GM23338 (cell line): ENCODE results near the gene PPP2R1B. TPM values are rescaled to one million over a fixed set of nuclear protein-coding genes. Genes with fewer than 3 reads are reported as not detected.

Experiments
- ATAC-seq: fragments of 200-7000 bp; cut with Tn5 transposase; 3 replicates; pipeline ENCODE4 v1.9.1; 2020
- DNase-seq: peaks from one replicate; pipeline ENCODE4 v3.0.0-alpha.2; 2015; ENCODE audit warnings: low spot score
- H2AFZ ChIP-seq: fragments of 200-600 bp; sonication (generic); 2 replicates; pipeline ENCODE4 v1.8.0; 2016; ENCODE audit warnings: antibody characterized with exemption, mild to moderate bottlenecking, moderate library complexity
- H3F3A ChIP-seq: fragments of 200-600 bp; sonication (generic); replicated peaks from 2 replicates; pipeline ENCODE4 v1.8.0; 2017; ENCODE audit warnings: antibody characterized with exemption, mixed run types, low read depth
- H3K27ac ChIP-seq: fragments of 200-600 bp; sonication (generic); 2 replicates; pipeline ENCODE4 v1.6.1; 2016; ENCODE audit warnings: low read depth
- H3K27me3 ChIP-seq: fragments of 200-600 bp; sonication (generic); 2 replicates; pipeline ENCODE4 v1.8.0; 2016; ENCODE audit warnings: mild to moderate bottlenecking, mixed run types, moderate library complexity; ENCODE audit not compliant: insufficient read depth
- H3K36me3 ChIP-seq: fragments of 200-600 bp; sonication (generic); 2 replicates; pipeline ENCODE4 v1.8.0; 2016; ENCODE audit warnings: mild to moderate bottlenecking; ENCODE audit not compliant: insufficient read depth
- H3K4me1 ChIP-seq: fragments of 200-600 bp; sonication (generic); 2 replicates; pipeline ENCODE4 v1.8.0; 2016; ENCODE audit warnings: mild to moderate bottlenecking, moderate library complexity; ENCODE audit not compliant: insufficient read depth
- H3K4me2 ChIP-seq: fragments of 200-600 bp; sonication (generic); 2 replicates; pipeline ENCODE4 v1.7.1; 2017; ENCODE audit warnings: mixed run types
- H3K4me3 ChIP-seq: fragments of 200-600 bp; sonication (generic); 2 replicates; pipeline ENCODE4 v1.6.1; 2016; ENCODE audit warnings: mixed run types
- H3K79me2 ChIP-seq: fragments of 200-600 bp; sonication (generic); replicated peaks from 2 replicates; pipeline ENCODE4 v1.8.0; 2017; ENCODE audit warnings: mild to moderate bottlenecking; ENCODE audit not compliant: insufficient read depth
- H3K9me2 ChIP-seq: fragments of 200-600 bp; sonication (generic); 2 replicates; pipeline ENCODE4 v1.8.0; 2017; ENCODE audit not compliant: insufficient read depth
- H4K20me1 ChIP-seq: fragments of 200-600 bp; sonication (generic); replicated peaks from 2 replicates; pipeline ENCODE4 v1.8.0; 2017; ENCODE audit warnings: mild to moderate bottlenecking; ENCODE audit not compliant: insufficient read depth
- H3K27ac Mint-ChIP-seq: 2 replicates; pipeline ENCODE4 v1.8.0; 2020; ENCODE audit warnings: inconsistent platforms, mild to moderate bottlenecking, moderate library complexity, mixed read lengths
- H3K27me3 Mint-ChIP-seq: 3 replicates; pipeline ENCODE4 v1.8.0; 2022; ENCODE audit warnings: low read depth, mild to moderate bottlenecking, moderate library complexity, mixed read lengths, inconsistent platforms; ENCODE audit not compliant: insufficient read depth, poor library complexity
- H3K36me3 Mint-ChIP-seq: 3 replicates; pipeline ENCODE4 v1.8.0; 2021; ENCODE audit warnings: low read depth, mild to moderate bottlenecking, inconsistent platforms, moderate library complexity, mixed read lengths
- H3K4me1 Mint-ChIP-seq: 3 replicates; pipeline ENCODE4 v1.8.0; 2020; ENCODE audit warnings: mild to moderate bottlenecking, inconsistent platforms, mixed read lengths
- H3K4me3 Mint-ChIP-seq: 3 replicates; pipeline ENCODE4 v1.8.0; 2021; ENCODE audit warnings: moderate library complexity, mild to moderate bottlenecking, inconsistent platforms, mixed read lengths
- H3K9me3 Mint-ChIP-seq: 3 replicates; pipeline ENCODE4 v1.8.0; 2020; ENCODE audit warnings: moderate library complexity, mild to moderate bottlenecking, inconsistent platforms, mixed read lengths
- CREB1 ChIP-seq: fragments of 250-450 bp; sonication (Bioruptor Pico); IDR thresholded peaks from 2 replicates; pipeline ENCODE4 v1.5.0; 2020; ENCODE audit warnings: low read depth, mild to moderate bottlenecking, moderate library complexity
- EZH2 ChIP-seq: fragments of 200-600 bp; sonication (generic); IDR thresholded peaks from one replicate; pipeline ENCODE4 v1.8.0; 2017; ENCODE audit warnings: antibody characterized with exemption, mild to moderate bottlenecking, low read depth; ENCODE audit not compliant: unreplicated experiment
- EZH2phosphoT487 ChIP-seq: fragments of 200-600 bp; sonication (generic); IDR thresholded peaks from one replicate; pipeline ENCODE4 v1.8.1; 2018; ENCODE audit warnings: antibody characterized with exemption; ENCODE audit not compliant: unreplicated experiment
- JUNB ChIP-seq: IDR thresholded peaks from one replicate; pipeline ENCODE4 v1.6.1; 2016; ENCODE audit warnings: antibody characterized with exemption; ENCODE audit not compliant: unreplicated experiment
- NANOG ChIP-seq: IDR thresholded peaks from 2 replicates; pipeline ENCODE4 v1.6.1; 2016; ENCODE audit warnings: antibody characterized with exemption, borderline replicate concordance
- POLR2AphosphoS5 ChIP-seq: IDR thresholded peaks from 2 replicates; pipeline ENCODE4 v1.6.1; 2016; ENCODE audit warnings: antibody characterized with exemption, low read depth
- STAT1 ChIP-seq: IDR thresholded peaks from one replicate; pipeline ENCODE4 v1.6.1; 2016; ENCODE audit warnings: antibody characterized with exemption; ENCODE audit not compliant: unreplicated experiment
- ZNF114 ChIP-seq: fragments of 250-450 bp; sonication (Bioruptor Pico); IDR thresholded peaks from 2 replicates; pipeline ENCODE4 v1.5.0; 2020; ENCODE audit warnings: mild to moderate bottlenecking, moderate library complexity
- ZNF331 ChIP-seq: fragments of 250-450 bp; sonication (Bioruptor Pico); IDR thresholded peaks from 2 replicates; pipeline ENCODE4 v1.5.0; 2020; ENCODE audit warnings: low read depth, mild to moderate bottlenecking, moderate library complexity
- polyA plus RNA-seq: library from polyadenylated mRNA; unstranded; fragments of >200 nt; fragmentation: Nextera tagmentation; extraction: Ambion mirVana; gene quantifications from 2 replicates; pipeline ENCODE4 v1.2.1, GENCODE V29; 2016
- total RNA-seq: library from RNA; depleted of rRNA; stranded (reverse); fragments of >200 nt; shearing (Covaris generic); gene quantifications from 2 replicates; pipeline ENCODE4 v1.2.3, GENCODE V29; 2014
- TF ChIP-seq, protein P1 (sequence below): IDR thresholded peaks from one replicate; pipeline ENCODE4 v1.6.1; 2018; ENCODE audit warnings: antibody characterized with exemption; ENCODE audit not compliant: unreplicated experiment
- TF ChIP-seq, protein P2 (sequence below), 2 experiments: fragments of 200-600 bp in 1 of 2; sonication (generic) in 1 of 2; conservative IDR thresholded peaks; 2 replicates each; pipeline versions ENCODE4 v1.5.1 to v1.6.1; 2016 to 2017; ENCODE audit warnings: antibody characterized with exemption in 2 of 2, low read depth in 2 of 2, mild to moderate bottlenecking in 2 of 2, moderate library complexity in 1 of 2
- TF ChIP-seq, protein P3 (sequence below): IDR thresholded peaks from 2 replicates; pipeline ENCODE4 v1.6.1; 2016; ENCODE audit warnings: antibody characterized with exemption
- TF ChIP-seq, protein P4 (sequence below): fragments of 250-450 bp; sonication (Bioruptor Pico); IDR thresholded peaks from 2 replicates; pipeline ENCODE4 v1.5.0; 2020; ENCODE audit warnings: mild to moderate bottlenecking, moderate library complexity

The PPP2R1B gene
- total and polyA plus RNA-seq, 2 experiments from 2014 or later, result 18.5 to 82.0 TPM

DNA sequence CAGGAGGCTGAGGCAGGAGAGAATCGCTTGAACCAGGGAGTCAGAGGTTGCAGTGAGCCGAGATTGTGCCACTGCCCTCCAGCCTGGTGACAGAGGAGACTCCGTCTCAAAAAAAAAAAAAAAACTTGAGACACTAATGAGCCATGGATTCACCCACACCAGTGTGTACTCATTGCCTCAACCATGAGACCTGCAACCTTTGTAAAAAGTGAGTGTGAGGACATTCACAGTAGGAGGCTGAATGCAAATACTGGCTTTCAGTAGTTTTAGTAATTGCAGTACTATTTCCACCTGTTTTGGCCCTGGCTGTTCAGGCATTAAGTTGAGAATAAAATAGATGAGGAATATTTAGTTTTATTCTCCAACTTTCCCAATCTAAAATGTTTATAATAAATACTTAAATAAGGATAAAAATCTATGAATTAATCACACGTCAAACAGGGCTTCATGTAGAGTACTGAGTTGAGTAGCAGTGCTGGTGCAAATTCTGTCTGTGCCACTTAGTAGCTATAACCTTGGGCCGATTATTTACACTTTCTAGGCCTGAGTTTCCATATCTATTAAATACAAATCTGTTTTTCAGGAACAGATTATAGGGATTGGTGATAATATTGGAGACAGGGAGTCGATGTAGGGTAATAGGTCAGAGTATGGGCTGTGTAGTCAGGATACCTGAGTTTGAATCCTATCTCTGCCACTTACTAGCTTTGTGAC lies 72.8 kb downstream of the PPP2R1B start:
- Histone ChIP-seq H3K4me2 (no peak overlapping the region), H3K27ac (no peak overlapping the region), H3F3A (no peaks in the 10 kb centered on the region), H3K27me3 (no peaks in the 10 kb centered on the region), H3K9me2 (no peaks in the 10 kb centered on the region), H3K4me3 (no peak overlapping the region), H2AFZ (no peak overlapping the region), H3K4me1 (peaks cover 6% of the 10 kb centered on the region; the same call in 1 of the 2 replicates), H4K20me1 (no peaks in the 10 kb centered on the region), H3K79me2 (no peaks in the 10 kb centered on the region), H3K36me3 (no peaks in the 10 kb centered on the region)
- Mint-ChIP-seq H3K4me1 (peaks cover 8% of the 10 kb centered on the region; the same call in 2 of the 3 replicates), H3K9me3 (no peaks in the 10 kb centered on the region), H3K27ac (no peak overlapping the region), H3K27me3 (peaks cover under 1% of the 10 kb centered on the region), H3K4me3 (no peak overlapping the region), H3K36me3 (no peaks in the 10 kb centered on the region)
- DNase-seq (no peak), ATAC-seq (peak; percentile 60)
- TF ChIP-seq JUNB (no peak), POLR2AphosphoS5 (no peak), STAT1 (no peak), ZNF331 (CRISPR knock-in tag) (no peak), EZH2 (no peak), NANOG (no peak), CREB1 (CRISPR knock-in tag) (no peak), ZNF114 (CRISPR knock-in tag) (no peak), EZH2phosphoT487 (no peak)
- TF ChIP-seq, protein P1, sequence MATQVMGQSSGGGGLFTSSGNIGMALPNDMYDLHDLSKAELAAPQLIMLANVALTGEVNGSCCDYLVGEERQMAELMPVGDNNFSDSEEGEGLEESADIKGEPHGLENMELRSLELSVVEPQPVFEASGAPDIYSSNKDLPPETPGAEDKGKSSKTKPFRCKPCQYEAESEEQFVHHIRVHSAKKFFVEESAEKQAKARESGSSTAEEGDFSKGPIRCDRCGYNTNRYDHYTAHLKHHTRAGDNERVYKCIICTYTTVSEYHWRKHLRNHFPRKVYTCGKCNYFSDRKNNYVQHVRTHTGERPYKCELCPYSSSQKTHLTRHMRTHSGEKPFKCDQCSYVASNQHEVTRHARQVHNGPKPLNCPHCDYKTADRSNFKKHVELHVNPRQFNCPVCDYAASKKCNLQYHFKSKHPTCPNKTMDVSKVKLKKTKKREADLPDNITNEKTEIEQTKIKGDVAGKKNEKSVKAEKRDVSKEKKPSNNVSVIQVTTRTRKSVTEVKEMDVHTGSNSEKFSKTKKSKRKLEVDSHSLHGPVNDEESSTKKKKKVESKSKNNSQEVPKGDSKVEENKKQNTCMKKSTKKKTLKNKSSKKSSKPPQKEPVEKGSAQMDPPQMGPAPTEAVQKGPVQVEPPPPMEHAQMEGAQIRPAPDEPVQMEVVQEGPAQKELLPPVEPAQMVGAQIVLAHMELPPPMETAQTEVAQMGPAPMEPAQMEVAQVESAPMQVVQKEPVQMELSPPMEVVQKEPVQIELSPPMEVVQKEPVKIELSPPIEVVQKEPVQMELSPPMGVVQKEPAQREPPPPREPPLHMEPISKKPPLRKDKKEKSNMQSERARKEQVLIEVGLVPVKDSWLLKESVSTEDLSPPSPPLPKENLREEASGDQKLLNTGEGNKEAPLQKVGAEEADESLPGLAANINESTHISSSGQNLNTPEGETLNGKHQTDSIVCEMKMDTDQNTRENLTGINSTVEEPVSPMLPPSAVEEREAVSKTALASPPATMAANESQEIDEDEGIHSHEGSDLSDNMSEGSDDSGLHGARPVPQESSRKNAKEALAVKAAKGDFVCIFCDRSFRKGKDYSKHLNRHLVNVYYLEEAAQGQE, result no peak
- TF ChIP-seq, protein P2, sequence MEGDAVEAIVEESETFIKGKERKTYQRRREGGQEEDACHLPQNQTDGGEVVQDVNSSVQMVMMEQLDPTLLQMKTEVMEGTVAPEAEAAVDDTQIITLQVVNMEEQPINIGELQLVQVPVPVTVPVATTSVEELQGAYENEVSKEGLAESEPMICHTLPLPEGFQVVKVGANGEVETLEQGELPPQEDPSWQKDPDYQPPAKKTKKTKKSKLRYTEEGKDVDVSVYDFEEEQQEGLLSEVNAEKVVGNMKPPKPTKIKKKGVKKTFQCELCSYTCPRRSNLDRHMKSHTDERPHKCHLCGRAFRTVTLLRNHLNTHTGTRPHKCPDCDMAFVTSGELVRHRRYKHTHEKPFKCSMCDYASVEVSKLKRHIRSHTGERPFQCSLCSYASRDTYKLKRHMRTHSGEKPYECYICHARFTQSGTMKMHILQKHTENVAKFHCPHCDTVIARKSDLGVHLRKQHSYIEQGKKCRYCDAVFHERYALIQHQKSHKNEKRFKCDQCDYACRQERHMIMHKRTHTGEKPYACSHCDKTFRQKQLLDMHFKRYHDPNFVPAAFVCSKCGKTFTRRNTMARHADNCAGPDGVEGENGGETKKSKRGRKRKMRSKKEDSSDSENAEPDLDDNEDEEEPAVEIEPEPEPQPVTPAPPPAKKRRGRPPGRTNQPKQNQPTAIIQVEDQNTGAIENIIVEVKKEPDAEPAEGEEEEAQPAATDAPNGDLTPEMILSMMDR (conservative IDR thresholded peaks at IDR 0.05; ENCODE audit: low read depth in 2 of 2), result no peak
- TF ChIP-seq, protein P3, sequence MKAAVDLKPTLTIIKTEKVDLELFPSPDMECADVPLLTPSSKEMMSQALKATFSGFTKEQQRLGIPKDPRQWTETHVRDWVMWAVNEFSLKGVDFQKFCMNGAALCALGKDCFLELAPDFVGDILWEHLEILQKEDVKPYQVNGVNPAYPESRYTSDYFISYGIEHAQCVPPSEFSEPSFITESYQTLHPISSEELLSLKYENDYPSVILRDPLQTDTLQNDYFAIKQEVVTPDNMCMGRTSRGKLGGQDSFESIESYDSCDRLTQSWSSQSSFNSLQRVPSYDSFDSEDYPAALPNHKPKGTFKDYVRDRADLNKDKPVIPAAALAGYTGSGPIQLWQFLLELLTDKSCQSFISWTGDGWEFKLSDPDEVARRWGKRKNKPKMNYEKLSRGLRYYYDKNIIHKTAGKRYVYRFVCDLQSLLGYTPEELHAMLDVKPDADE, result no peak
- TF ChIP-seq, protein P4, sequence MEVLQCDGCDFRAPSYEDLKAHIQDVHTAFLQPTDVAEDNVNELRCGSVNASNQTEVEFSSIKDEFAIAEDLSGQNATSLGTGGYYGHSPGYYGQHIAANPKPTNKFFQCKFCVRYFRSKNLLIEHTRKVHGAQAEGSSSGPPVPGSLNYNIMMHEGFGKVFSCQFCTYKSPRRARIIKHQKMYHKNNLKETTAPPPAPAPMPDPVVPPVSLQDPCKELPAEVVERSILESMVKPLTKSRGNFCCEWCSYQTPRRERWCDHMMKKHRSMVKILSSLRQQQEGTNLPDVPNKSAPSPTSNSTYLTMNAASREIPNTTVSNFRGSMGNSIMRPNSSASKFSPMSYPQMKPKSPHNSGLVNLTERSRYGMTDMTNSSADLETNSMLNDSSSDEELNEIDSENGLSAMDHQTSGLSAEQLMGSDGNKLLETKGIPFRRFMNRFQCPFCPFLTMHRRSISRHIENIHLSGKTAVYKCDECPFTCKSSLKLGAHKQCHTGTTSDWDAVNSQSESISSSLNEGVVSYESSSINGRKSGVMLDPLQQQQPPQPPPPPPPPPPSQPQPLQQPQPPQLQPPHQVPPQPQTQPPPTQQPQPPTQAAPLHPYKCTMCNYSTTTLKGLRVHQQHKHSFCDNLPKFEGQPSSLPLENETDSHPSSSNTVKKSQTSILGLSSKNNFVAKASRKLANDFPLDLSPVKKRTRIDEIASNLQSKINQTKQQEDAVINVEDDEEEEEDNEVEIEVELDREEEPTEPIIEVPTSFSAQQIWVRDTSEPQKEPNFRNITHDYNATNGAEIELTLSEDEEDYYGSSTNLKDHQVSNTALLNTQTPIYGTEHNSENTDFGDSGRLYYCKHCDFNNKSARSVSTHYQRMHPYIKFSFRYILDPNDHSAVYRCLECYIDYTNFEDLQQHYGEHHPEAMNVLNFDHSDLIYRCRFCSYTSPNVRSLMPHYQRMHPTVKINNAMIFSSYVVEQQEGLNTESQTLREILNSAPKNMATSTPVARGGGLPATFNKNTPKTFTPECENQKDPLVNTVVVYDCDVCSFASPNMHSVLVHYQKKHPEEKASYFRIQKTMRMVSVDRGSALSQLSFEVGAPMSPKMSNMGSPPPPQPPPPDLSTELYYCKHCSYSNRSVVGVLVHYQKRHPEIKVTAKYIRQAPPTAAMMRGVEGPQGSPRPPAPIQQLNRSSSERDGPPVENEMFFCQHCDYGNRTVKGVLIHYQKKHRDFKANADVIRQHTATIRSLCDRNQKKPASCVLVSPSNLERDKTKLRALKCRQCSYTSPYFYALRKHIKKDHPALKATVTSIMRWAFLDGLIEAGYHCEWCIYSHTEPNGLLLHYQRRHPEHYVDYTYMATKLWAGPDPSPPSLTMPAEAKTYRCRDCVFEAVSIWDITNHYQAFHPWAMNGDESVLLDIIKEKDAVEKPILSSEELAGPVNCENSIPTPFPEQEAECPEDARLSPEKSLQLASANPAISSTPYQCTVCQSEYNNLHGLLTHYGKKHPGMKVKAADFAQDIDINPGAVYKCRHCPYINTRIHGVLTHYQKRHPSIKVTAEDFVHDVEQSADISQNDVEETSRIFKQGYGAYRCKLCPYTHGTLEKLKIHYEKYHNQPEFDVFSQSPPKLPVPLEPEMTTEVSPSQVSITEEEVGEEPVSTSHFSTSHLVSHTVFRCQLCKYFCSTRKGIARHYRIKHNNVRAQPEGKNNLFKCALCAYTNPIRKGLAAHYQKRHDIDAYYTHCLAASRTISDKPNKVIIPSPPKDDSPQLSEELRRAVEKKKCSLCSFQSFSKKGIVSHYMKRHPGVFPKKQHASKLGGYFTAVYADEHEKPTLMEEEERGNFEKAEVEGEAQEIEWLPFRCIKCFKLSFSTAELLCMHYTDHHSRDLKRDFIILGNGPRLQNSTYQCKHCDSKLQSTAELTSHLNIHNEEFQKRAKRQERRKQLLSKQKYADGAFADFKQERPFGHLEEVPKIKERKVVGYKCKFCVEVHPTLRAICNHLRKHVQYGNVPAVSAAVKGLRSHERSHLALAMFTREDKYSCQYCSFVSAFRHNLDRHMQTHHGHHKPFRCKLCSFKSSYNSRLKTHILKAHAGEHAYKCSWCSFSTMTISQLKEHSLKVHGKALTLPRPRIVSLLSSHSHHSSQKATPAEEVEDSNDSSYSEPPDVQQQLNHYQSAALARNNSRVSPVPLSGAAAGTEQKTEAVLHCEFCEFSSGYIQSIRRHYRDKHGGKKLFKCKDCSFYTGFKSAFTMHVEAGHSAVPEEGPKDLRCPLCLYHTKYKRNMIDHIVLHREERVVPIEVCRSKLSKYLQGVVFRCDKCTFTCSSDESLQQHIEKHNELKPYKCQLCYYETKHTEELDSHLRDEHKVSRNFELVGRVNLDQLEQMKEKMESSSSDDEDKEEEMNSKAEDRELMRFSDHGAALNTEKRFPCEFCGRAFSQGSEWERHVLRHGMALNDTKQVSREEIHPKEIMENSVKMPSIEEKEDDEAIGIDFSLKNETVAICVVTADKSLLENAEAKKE (CRISPR knock-in tag), result no peak
